ENCODE measurements around the gene FNDC3B.

DNA sequence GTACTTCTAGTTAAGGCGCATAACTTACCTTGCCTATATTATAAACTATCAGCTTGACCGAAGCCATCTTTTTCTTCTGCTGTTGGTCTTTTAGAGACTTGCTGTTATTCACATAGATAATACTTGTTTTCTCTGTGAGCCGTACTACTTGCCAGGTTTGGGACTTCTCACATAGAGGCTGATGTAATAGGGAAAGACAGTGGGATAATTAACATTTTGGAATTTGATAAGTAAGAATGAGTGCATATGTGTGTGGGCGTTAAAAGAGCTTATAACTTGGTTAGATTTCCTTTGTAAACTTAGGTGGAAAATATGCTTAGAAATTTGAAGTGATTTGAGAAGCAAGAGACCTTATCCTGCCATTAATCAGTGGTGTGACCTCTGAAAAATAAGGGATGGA lies 47.8 kb downstream of the FNDC3B start:
- no peak for TF ChIP-seq POLR2A (IDR thresholded peaks at IDR 0.05)
- TF ChIP-seq, protein P1, sequence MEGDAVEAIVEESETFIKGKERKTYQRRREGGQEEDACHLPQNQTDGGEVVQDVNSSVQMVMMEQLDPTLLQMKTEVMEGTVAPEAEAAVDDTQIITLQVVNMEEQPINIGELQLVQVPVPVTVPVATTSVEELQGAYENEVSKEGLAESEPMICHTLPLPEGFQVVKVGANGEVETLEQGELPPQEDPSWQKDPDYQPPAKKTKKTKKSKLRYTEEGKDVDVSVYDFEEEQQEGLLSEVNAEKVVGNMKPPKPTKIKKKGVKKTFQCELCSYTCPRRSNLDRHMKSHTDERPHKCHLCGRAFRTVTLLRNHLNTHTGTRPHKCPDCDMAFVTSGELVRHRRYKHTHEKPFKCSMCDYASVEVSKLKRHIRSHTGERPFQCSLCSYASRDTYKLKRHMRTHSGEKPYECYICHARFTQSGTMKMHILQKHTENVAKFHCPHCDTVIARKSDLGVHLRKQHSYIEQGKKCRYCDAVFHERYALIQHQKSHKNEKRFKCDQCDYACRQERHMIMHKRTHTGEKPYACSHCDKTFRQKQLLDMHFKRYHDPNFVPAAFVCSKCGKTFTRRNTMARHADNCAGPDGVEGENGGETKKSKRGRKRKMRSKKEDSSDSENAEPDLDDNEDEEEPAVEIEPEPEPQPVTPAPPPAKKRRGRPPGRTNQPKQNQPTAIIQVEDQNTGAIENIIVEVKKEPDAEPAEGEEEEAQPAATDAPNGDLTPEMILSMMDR (IDR thresholded peaks at IDR 0.05): no peak

All from suprapubic skin (tissue), 3 donors.